NB4 (cell line): ENCODE data around the gene RGL1.

Source experiments
- MAX ChIP-seq: IDR thresholded peaks from 2 replicates; pipeline ENCODE4 v1.6.1; 2011; ENCODE audit warnings: low read depth, low read length
- MYC ChIP-seq: IDR thresholded peaks from 2 replicates; pipeline ENCODE4 v1.6.1; 2011; ENCODE audit warnings: low read depth, low read length
- TF ChIP-seq, protein P1 (sequence below): IDR thresholded peaks from one replicate; pipeline ENCODE4 v1.5.1; 2012; ENCODE audit warnings: low read depth, low read length

DNA sequence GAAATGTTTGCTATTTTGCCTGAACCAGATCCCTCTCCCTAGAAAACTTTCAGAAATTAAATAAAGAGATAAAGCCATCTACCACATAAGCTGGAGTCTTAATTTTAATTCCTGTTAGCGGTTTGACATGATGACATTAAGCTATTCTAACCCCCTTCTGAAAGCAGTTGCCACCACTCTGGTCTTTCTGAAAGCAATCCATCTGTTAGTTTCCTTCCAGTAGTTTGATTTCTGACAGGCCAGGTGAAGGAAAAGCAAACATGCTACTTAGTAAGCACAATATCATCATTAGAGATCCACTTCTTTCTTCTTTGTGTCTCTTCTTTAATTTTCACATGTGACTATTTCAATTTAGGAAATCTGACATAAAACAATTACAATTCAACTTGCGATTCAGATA is 39.9 kb downstream of the RGL1 start:
- TF ChIP-seq, protein P1, sequence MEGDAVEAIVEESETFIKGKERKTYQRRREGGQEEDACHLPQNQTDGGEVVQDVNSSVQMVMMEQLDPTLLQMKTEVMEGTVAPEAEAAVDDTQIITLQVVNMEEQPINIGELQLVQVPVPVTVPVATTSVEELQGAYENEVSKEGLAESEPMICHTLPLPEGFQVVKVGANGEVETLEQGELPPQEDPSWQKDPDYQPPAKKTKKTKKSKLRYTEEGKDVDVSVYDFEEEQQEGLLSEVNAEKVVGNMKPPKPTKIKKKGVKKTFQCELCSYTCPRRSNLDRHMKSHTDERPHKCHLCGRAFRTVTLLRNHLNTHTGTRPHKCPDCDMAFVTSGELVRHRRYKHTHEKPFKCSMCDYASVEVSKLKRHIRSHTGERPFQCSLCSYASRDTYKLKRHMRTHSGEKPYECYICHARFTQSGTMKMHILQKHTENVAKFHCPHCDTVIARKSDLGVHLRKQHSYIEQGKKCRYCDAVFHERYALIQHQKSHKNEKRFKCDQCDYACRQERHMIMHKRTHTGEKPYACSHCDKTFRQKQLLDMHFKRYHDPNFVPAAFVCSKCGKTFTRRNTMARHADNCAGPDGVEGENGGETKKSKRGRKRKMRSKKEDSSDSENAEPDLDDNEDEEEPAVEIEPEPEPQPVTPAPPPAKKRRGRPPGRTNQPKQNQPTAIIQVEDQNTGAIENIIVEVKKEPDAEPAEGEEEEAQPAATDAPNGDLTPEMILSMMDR: no peak
- TF ChIP-seq MAX: no peak
- no peak for TF ChIP-seq MYC
